HEK293 (cell line): ENCODE data around the gene SH3GLB1.

Experiments
- CTCF ChIA-PET: fragments of 350-600 bp; formaldehyde crosslinking; extraction: SDS; loops from one replicate; lab custom pipeline; 2021; ENCODE audit warnings: antibody characterized with exemption; lab: Yijun Ruan, JAX
- POLR2A ChIA-PET: fragments of 300-600 bp; formaldehyde crosslinking; extraction: SDS; loops from one replicate; lab custom pipeline; 2020; ENCODE audit warnings: antibody characterized with exemption, inconsistent platforms; lab: Yijun Ruan, JAX
- H3K27ac ChIP-seq: fragments of 200-500 bp; sonication (Bioruptor generic); 2 replicates; pipeline ENCODE4 v1.5.1; 2014; ENCODE audit warnings: low read depth, low read length, control low read depth, inconsistent platforms; ENCODE audit errors: extremely low read depth
- H3K36me3 ChIP-seq, 2 experiments: fragments of 200-500 bp in 1 of 2; sonication (Bioruptor generic) in 1 of 2; 1 replicate in 1 of 2; 2 replicates in 1 of 2; pipeline ENCODE4 v1.5.1; 2014 to 2017; ENCODE audit warnings: inconsistent platforms in 2 of 2, low read length in 2 of 2; ENCODE audit not compliant: control insufficient read depth in 2 of 2, insufficient read depth in 1 of 2
- H3K4me1 ChIP-seq: fragments of 200-500 bp; sonication (Bioruptor generic); 2 replicates; pipeline ENCODE4 v1.5.1; 2014; ENCODE audit warnings: mild to moderate bottlenecking, low read length, inconsistent platforms; ENCODE audit not compliant: control insufficient read depth, insufficient read depth
- H3K4me3 ChIP-seq: 2 replicates; pipeline ENCODE4 v1.5.1; 2011; ENCODE audit warnings: low read depth, mild to moderate bottlenecking, control low read depth, low read length, moderate library complexity
- H3K9me3 ChIP-seq: fragments of 200-500 bp; sonication (Bioruptor generic); 2 replicates; pipeline ENCODE4 v1.5.1; 2014; ENCODE audit warnings: low read depth, low read length, inconsistent platforms; ENCODE audit not compliant: control insufficient read depth, insufficient read depth
- BCL11B ChIP-seq: fragments of 450-650 bp; formaldehyde crosslinking; IDR thresholded peaks from 2 replicates; pipeline ENCODE4 v1.5.1; 2016; ENCODE audit warnings: low read depth, missing biosample characterization, missing genetic modification characterization
- PRDM1 ChIP-seq: fragments of 450-650 bp; formaldehyde crosslinking; IDR thresholded peaks from 2 replicates; pipeline ENCODE4; 2016; ENCODE audit warnings: missing biosample characterization, missing genetic modification characterization
- TCF7L2 ChIP-seq: IDR thresholded peaks from 2 replicates; pipeline ENCODE4 v1.6.1; 2011; ENCODE audit warnings: low read depth, mild to moderate bottlenecking, inconsistent platforms, low read length, moderate library complexity, borderline replicate concordance
- ZBTB1 ChIP-seq: fragments of 450-650 bp; formaldehyde crosslinking; IDR thresholded peaks from 2 replicates; pipeline ENCODE4 v1.5.1; 2016; ENCODE audit warnings: missing biosample characterization, missing genetic modification characterization
- ZBTB17 ChIP-seq: fragments of 450-650 bp; formaldehyde crosslinking; IDR thresholded peaks from 2 replicates; pipeline ENCODE4 v1.5.1; 2016; ENCODE audit warnings: missing biosample characterization, missing genetic modification characterization
- ZBTB20 ChIP-seq: fragments of 450-650 bp; formaldehyde crosslinking; IDR thresholded peaks from 2 replicates; pipeline ENCODE4 v1.5.1; 2016; ENCODE audit warnings: missing biosample characterization, missing genetic modification characterization
- ZIC2 ChIP-seq: fragments of 450-650 bp; formaldehyde crosslinking; IDR thresholded peaks from 2 replicates; pipeline ENCODE4 v1.5.1; 2016; ENCODE audit warnings: missing biosample characterization, missing genetic modification characterization
- ZNF114 ChIP-seq: fragments of 450-650 bp; formaldehyde crosslinking; IDR thresholded peaks from 2 replicates; pipeline ENCODE4 v1.5.0; 2017; ENCODE audit warnings: missing biosample characterization, missing genetic modification characterization
- ZNF121 ChIP-seq: fragments of 450-650 bp; formaldehyde crosslinking; IDR thresholded peaks from 2 replicates; pipeline ENCODE4 v1.5.1; 2016; ENCODE audit warnings: missing biosample characterization, missing genetic modification characterization
- ZNF266 ChIP-seq: fragments of 450-650 bp; formaldehyde crosslinking; IDR thresholded peaks from 2 replicates; pipeline ENCODE4 v1.5.1; 2016; ENCODE audit warnings: missing biosample characterization, missing genetic modification characterization, low read depth
- ZNF366 ChIP-seq: fragments of 450-650 bp; formaldehyde crosslinking; conservative IDR thresholded peaks from 2 replicates; pipeline ENCODE4 v1.5.1; 2016; ENCODE audit warnings: missing biosample characterization, missing genetic modification characterization
- ZNF426 ChIP-seq: fragments of 450-650 bp; formaldehyde crosslinking; IDR thresholded peaks from 2 replicates; pipeline ENCODE4 v1.5.1; 2017; ENCODE audit warnings: missing biosample characterization, missing genetic modification characterization, mild to moderate bottlenecking, inconsistent platforms, moderate library complexity
- ZNF664 ChIP-seq: fragments of 450-650 bp; formaldehyde crosslinking; IDR thresholded peaks from 2 replicates; pipeline ENCODE4 v1.5.1; 2016; ENCODE audit warnings: missing biosample characterization, missing genetic modification characterization
- ZSCAN30 ChIP-seq: fragments of 450-650 bp; IDR thresholded peaks from 2 replicates; pipeline ENCODE4 v1.5.1; 2018; ENCODE audit warnings: missing biosample characterization, mild to moderate bottlenecking, missing genetic modification characterization, moderate library complexity
- TF ChIP-seq, protein P1 (sequence below): fragments of 450-650 bp; formaldehyde crosslinking; IDR thresholded peaks from 2 replicates; pipeline ENCODE4 v1.5.1; 2016; ENCODE audit warnings: missing biosample characterization, missing genetic modification characterization
- TF ChIP-seq, protein P2 (sequence below): fragments of 450-650 bp; formaldehyde crosslinking; IDR thresholded peaks from 2 replicates; pipeline ENCODE4 v1.5.1; 2017; ENCODE audit warnings: missing biosample characterization, missing genetic modification characterization
- TF ChIP-seq, protein P3 (sequence below): fragments of 450-650 bp; formaldehyde crosslinking; IDR thresholded peaks from 2 replicates; pipeline ENCODE4 v1.5.1; 2016; ENCODE audit warnings: missing biosample characterization, missing genetic modification characterization
- TF ChIP-seq, protein P4 (sequence below): fragments of 450-650 bp; formaldehyde crosslinking; IDR thresholded peaks from 2 replicates; pipeline ENCODE4; 2016; ENCODE audit warnings: missing biosample characterization, missing genetic modification characterization

Gene SH3GLB1

DNA sequence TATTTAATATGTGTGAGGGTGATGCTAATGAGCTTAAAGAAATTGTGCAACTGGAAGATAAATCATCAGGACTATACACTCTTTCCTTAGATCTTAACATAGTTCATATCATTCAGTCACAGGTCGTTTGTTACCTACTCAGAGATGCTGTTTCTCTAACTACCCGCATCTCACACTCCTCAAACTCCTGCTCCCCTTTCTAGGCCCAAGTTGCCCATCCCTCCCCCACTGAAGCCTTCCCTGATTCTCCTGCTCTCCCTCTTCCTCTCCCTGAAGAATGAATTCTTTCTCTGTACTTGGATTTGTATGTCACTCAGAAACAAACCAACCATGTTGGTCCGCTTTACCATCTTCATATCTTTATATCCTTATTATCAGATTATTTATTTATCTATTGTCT is 9.1 kb downstream of the SH3GLB1 start:
- Histone ChIP-seq H3K4me3 (no peak overlapping the region), H3K36me3 (peaks cover 3 to 20% of the 10 kb centered on the region in 2 experiments; a peak in 2 of 3 replicates), H3K27ac (no peak overlapping the region), H3K9me3 (no peaks in the 10 kb centered on the region), H3K4me1 (peaks cover 12% of the 10 kb centered on the region; the same call in 1 of the 2 replicates)
- POLR2A ChIA-PET: interaction anchor here (6.1 kb wide), 1 partner anchor 8 kb away, joined by 34 read pairs; the partner anchor contains the start of gene SH3GLB1
- no peak for TF ChIP-seq ZBTB17
- TF ChIP-seq, protein P1, sequence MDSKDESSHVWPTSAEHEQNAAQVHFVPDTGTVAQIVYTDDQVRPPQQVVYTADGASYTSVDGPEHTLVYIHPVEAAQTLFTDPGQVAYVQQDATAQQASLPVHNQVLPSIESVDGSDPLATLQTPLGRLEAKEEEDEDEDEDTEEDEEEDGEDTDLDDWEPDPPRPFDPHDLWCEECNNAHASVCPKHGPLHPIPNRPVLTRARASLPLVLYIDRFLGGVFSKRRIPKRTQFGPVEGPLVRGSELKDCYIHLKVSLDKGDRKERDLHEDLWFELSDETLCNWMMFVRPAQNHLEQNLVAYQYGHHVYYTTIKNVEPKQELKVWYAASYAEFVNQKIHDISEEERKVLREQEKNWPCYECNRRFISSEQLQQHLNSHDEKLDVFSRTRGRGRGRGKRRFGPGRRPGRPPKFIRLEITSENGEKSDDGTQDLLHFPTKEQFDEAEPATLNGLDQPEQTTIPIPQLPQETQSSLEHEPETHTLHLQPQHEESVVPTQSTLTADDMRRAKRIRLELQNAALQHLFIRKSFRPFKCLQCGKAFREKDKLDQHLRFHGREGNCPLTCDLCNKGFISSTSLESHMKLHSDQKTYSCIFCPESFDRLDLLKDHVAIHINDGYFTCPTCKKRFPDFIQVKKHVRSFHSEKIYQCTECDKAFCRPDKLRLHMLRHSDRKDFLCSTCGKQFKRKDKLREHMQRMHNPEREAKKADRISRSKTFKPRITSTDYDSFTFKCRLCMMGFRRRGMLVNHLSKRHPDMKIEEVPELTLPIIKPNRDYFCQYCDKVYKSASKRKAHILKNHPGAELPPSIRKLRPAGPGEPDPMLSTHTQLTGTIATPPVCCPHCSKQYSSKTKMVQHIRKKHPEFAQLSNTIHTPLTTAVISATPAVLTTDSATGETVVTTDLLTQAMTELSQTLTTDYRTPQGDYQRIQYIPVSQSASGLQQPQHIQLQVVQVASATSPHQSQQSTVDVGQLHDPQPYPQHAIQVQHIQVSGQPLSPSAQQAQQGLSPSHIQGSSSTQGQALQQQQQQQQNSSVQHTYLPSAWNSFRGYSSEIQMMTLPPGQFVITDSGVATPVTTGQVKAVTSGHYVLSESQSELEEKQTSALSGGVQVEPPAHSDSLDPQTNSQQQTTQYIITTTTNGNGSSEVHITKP (tag by site-specific recombination): peak; percentile 23; the same call in 1 of the 2 replicates
- TF ChIP-seq ZSCAN30 (tag by site-specific recombination): no peak
- CTCF ChIA-PET: interaction anchor here (1.2 to 3.6 kb wide), 3 partner anchors 9 to 240 kb away, joined by 3 to 22 read pairs (median 8); partner anchors contain the start of gene SH3GLB1

DNA sequence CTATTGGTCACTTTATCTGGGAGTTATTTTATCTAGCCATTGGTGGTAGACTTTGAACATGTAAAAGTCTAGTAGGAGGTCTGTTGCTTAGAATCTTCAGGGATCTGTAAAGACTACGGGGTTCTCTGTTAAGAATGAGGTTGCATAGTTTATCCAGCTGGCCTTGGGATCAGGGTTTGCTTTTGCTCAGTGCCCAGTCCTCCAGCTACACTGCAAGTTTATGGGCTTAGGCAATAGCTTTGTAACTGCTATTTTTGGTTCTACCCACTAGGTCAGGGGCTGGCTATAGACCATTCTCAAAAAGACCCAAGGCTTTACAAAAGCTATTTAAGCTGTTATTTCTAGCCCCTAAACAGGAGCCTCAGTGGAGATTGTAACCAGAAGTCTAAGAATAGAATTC is 9.8 kb downstream of the SH3GLB1 start:
- POLR2A ChIA-PET: interaction anchor here (6.1 kb wide), 1 partner anchor 8 kb away, joined by 34 read pairs; the partner anchor contains the start of gene SH3GLB1
- Histone ChIP-seq H3K36me3 (peaks cover 3 to 25% of the 10 kb centered on the region in 2 experiments; a peak in 2 of 3 replicates), H3K27ac (no peak overlapping the region), H3K4me1 (peaks cover 12% of the 10 kb centered on the region; the same call in 1 of the 2 replicates), H3K4me3 (no peak overlapping the region)
- CTCF ChIA-PET: interaction anchor here (1.2 to 3.6 kb wide), 3 partner anchors 10 to 240 kb away, joined by 3 to 22 read pairs (median 8); partner anchors contain the start of gene SH3GLB1
- TF ChIP-seq ZNF426 (tag by site-specific recombination) (no peak), ZNF121 (tag by site-specific recombination) (no peak), TCF7L2 (no peak), ZNF266 (tag by site-specific recombination) (no peak)
- TF ChIP-seq, all 188 proteins: peak for 0
- no peaks in the 10 kb centered on the region for H3K9me3 ChIP-seq

DNA sequence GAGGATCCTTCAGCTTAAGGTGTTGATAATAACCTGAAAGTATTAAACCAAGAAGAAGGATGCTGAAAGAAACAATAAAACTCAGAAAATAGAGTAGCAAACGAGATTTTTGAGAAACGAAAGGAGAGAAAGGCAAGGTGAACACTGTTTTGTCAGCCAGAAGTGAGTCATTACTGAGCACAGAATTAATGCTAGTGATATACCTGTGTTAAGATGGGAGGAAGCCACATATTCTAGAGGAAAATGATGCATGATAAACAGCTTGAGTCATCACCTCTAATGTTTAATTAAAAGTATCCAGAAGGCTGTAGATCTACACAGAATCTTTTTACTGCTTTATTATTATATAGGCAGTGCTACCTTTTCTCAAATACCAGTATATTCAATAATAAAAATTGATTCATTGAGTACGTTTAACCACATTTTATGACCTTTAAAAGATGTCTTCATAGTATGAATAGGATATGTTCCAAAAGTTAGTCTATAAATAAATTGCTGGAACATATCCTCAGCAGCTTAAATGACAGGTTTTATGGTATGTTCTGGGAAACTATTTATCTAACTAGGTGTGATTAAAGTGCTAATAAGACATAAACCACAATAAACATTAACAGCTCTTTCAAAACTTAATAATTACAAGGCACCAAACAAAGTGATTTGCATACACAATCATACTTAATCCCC is 10.3 kb downstream of the SH3GLB1 start:
- POLR2A ChIA-PET: interaction anchor here (6.1 kb wide), 1 partner anchor 9 kb away, joined by 34 read pairs; the partner anchor contains the start of gene SH3GLB1
- no peak for TF ChIP-seq ZNF114 (tag by site-specific recombination)
- TF ChIP-seq, protein P2, sequence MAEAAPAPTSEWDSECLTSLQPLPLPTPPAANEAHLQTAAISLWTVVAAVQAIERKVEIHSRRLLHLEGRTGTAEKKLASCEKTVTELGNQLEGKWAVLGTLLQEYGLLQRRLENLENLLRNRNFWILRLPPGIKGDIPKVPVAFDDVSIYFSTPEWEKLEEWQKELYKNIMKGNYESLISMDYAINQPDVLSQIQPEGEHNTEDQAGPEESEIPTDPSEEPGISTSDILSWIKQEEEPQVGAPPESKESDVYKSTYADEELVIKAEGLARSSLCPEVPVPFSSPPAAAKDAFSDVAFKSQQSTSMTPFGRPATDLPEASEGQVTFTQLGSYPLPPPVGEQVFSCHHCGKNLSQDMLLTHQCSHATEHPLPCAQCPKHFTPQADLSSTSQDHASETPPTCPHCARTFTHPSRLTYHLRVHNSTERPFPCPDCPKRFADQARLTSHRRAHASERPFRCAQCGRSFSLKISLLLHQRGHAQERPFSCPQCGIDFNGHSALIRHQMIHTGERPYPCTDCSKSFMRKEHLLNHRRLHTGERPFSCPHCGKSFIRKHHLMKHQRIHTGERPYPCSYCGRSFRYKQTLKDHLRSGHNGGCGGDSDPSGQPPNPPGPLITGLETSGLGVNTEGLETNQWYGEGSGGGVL: no peak
- no peak for TF ChIP-seq BCL11B (tag by site-specific recombination)
- TF ChIP-seq, protein P3, sequence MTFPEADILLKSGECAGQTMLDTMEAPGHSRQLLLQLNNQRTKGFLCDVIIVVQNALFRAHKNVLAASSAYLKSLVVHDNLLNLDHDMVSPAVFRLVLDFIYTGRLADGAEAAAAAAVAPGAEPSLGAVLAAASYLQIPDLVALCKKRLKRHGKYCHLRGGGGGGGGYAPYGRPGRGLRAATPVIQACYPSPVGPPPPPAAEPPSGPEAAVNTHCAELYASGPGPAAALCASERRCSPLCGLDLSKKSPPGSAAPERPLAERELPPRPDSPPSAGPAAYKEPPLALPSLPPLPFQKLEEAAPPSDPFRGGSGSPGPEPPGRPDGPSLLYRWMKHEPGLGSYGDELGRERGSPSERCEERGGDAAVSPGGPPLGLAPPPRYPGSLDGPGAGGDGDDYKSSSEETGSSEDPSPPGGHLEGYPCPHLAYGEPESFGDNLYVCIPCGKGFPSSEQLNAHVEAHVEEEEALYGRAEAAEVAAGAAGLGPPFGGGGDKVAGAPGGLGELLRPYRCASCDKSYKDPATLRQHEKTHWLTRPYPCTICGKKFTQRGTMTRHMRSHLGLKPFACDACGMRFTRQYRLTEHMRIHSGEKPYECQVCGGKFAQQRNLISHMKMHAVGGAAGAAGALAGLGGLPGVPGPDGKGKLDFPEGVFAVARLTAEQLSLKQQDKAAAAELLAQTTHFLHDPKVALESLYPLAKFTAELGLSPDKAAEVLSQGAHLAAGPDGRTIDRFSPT (tag by site-specific recombination): no peak
- TF ChIP-seq, protein P4, sequence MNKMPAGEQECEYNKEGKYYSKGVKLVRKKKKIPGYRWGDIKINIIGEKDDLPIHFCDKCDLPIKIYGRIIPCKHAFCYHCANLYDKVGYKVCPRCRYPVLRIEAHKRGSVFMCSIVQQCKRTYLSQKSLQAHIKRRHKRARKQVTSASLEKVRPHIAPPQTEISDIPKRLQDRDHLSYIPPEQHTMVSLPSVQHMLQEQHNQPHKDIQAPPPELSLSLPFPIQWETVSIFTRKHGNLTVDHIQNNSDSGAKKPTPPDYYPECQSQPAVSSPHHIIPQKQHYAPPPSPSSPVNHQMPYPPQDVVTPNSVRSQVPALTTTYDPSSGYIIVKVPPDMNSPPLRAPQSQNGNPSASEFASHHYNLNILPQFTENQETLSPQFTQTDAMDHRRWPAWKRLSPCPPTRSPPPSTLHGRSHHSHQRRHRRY (tag by site-specific recombination): no peak
- no peak for TF ChIP-seq ZBTB1 (tag by site-specific recombination)
- TF ChIP-seq ZBTB20: no peak
- TF ChIP-seq PRDM1 (tag by site-specific recombination): peak; percentile 42
- TF ChIP-seq ZIC2: no peak
- no peak for TF ChIP-seq ZNF664
- TF ChIP-seq ZNF366 (tag by site-specific recombination): peak; percentile 11; the same call in 1 of the 2 replicates

More for the DNA sequence above, 10.3 kb downstream of the SH3GLB1 start:
- H3K4me1 ChIP-seq: peaks cover 12% of the 10 kb centered on the region; the same call in 1 of the 2 replicates
- peaks cover 7 to 29% of the 10 kb centered on the region in 2 experiments; a peak in 2 of 3 replicates for H3K36me3 ChIP-seq
- CTCF ChIA-PET: interaction anchor here (1.2 to 3.6 kb wide), 3 partner anchors 10 to 215 kb away, joined by 3 to 22 read pairs (median 8); partner anchors contain the start of gene SH3GLB1
- H3K9me3 ChIP-seq: no peaks in the 10 kb centered on the region
- H3K27ac ChIP-seq: no peak overlapping the region
- no peak overlapping the region for H3K4me3 ChIP-seq
